H9 (cell line): ENCODE data around the gene CLDN8. TPM values are rescaled to one million over a fixed set of nuclear protein-coding genes. Genes with fewer than 3 reads are reported as not detected.

Experiments
- DNase-seq: peaks from one replicate; pipeline ENCODE4 v3.0.0-alpha.2; 2017
- H2AFZ ChIP-seq: one replicate; pipeline ENCODE4 v1.6.1; 2013; ENCODE audit warnings: mild to moderate bottlenecking, low read length, control low read depth, moderate library complexity
- H2AK5ac ChIP-seq: 2 replicates; pipeline ENCODE4 v1.6.1; 2013; ENCODE audit warnings: low read length, control low read depth, mixed read lengths; ENCODE audit not compliant: insufficient read length
- H2BK120ac ChIP-seq: one replicate; pipeline ENCODE4 v1.6.1; 2013; ENCODE audit warnings: low read depth, mild to moderate bottlenecking, low read length, control low read depth, inconsistent platforms; ENCODE audit not compliant: poor library complexity, severe bottlenecking
- H2BK12ac ChIP-seq: 2 replicates; pipeline ENCODE4 v1.6.1; 2013; ENCODE audit warnings: low read length, control low read depth, mixed read lengths, low read depth; ENCODE audit not compliant: insufficient read length
- H2BK15ac ChIP-seq: 2 replicates; pipeline ENCODE4 v1.6.1; 2013; ENCODE audit warnings: low read depth, low read length, control low read depth
- H2BK20ac ChIP-seq: one replicate; pipeline ENCODE4 v1.6.1; 2013; ENCODE audit warnings: low read depth, mild to moderate bottlenecking, low read length, control low read depth, inconsistent platforms; ENCODE audit not compliant: poor library complexity, severe bottlenecking
- H2BK5ac ChIP-seq: 2 replicates; pipeline ENCODE4 v1.6.1; 2013; ENCODE audit warnings: low read length, control low read depth, mixed read lengths; ENCODE audit not compliant: insufficient read length
- H3K14ac ChIP-seq: 2 replicates; pipeline ENCODE4 v1.6.1; 2013; ENCODE audit warnings: low read length, control low read depth; ENCODE audit not compliant: insufficient read depth
- H3K18ac ChIP-seq: 2 replicates; pipeline ENCODE4 v1.6.1; 2013; ENCODE audit warnings: low read depth, mild to moderate bottlenecking, mixed read lengths, low read length, control low read depth; ENCODE audit not compliant: insufficient read length
- H3K23ac ChIP-seq: 2 replicates; pipeline ENCODE4 v1.6.1; 2013; ENCODE audit warnings: low read length, control low read depth, mixed read lengths, low read depth; ENCODE audit not compliant: insufficient read length
- H3K23me2 ChIP-seq: 2 replicates; pipeline ENCODE4 v1.6.1; 2013; ENCODE audit warnings: low read depth, mild to moderate bottlenecking, mixed read lengths, low read length, control low read depth; ENCODE audit not compliant: insufficient read length, poor library complexity, severe bottlenecking
- H3K27ac ChIP-seq: 2 replicates; pipeline ENCODE4 v1.5.1; 2013; ENCODE audit warnings: low read length, control low read depth, mixed read lengths, low read depth; ENCODE audit not compliant: insufficient read length
- H3K27me3 ChIP-seq: 2 replicates; pipeline ENCODE4 v1.6.1; 2013; ENCODE audit warnings: low read length, control low read depth, inconsistent platforms; ENCODE audit not compliant: insufficient read depth
- H3K4ac ChIP-seq: 2 replicates; pipeline ENCODE4 v1.6.1; 2013; ENCODE audit warnings: low read depth, mild to moderate bottlenecking, control low read depth, inconsistent platforms, low read length, moderate library complexity
- H3K4me1 ChIP-seq: 2 replicates; pipeline ENCODE4 v1.6.1; 2013; ENCODE audit warnings: low read length, control low read depth, inconsistent platforms; ENCODE audit not compliant: insufficient read depth
- H3K4me2 ChIP-seq: 2 replicates; pipeline ENCODE4 v1.6.1; 2013; ENCODE audit warnings: low read length, control low read depth, mixed read lengths; ENCODE audit not compliant: insufficient read length, insufficient read depth
- H3K56ac ChIP-seq: 2 replicates; pipeline ENCODE4 v1.6.1; 2013; ENCODE audit warnings: low read depth, mild to moderate bottlenecking, mixed read lengths, low read length, control low read depth; ENCODE audit not compliant: insufficient read length
- H3K79me1 ChIP-seq: 2 replicates; pipeline ENCODE4 v1.6.1; 2013; ENCODE audit warnings: low read depth, mild to moderate bottlenecking, moderate library complexity, low read length, control low read depth, inconsistent platforms; ENCODE audit not compliant: insufficient read depth, poor library complexity, severe bottlenecking
- H3K79me2 ChIP-seq: 2 replicates; pipeline ENCODE4 v1.6.1; 2013; ENCODE audit warnings: low read length, control low read depth, inconsistent platforms; ENCODE audit not compliant: insufficient read depth
- H3K9ac ChIP-seq: 2 replicates; pipeline ENCODE4 v1.6.1; 2013; ENCODE audit warnings: low read length, control low read depth, mixed read lengths; ENCODE audit not compliant: insufficient read length; ENCODE audit errors: extremely low read depth
- H3K9me3 ChIP-seq: one replicate; pipeline ENCODE4 v1.6.1; 2013; ENCODE audit warnings: low read depth, low read length, inconsistent platforms; ENCODE audit not compliant: control insufficient read depth
- H3T11ph ChIP-seq: one replicate; pipeline ENCODE4 v1.6.1; 2013; ENCODE audit warnings: mild to moderate bottlenecking, low read length, control low read depth, inconsistent platforms
- H4K20me1 ChIP-seq: one replicate; pipeline ENCODE4 v1.6.1; 2013; ENCODE audit not compliant: control insufficient read depth, insufficient read length, insufficient read depth
- H4K5ac ChIP-seq: 2 replicates; pipeline ENCODE4 v1.6.1; 2013; ENCODE audit warnings: low read depth, mild to moderate bottlenecking, mixed read lengths, low read length, control low read depth; ENCODE audit not compliant: insufficient read length
- H4K8ac ChIP-seq: replicated peaks from 2 replicates; pipeline ENCODE4 v1.6.1; 2013; ENCODE audit warnings: low read length, control low read depth, mixed read lengths, low read depth; ENCODE audit not compliant: insufficient read length
- H4K91ac ChIP-seq: 2 replicates; pipeline ENCODE4 v1.6.1; 2013; ENCODE audit warnings: low read depth, mild to moderate bottlenecking, moderate library complexity, mixed read lengths, low read length, control low read depth; ENCODE audit not compliant: insufficient read length
- H3K27ac Mint-ChIP-seq, 3 experiments: 2 replicates in 2 of 3; 3 replicates in 1 of 3; pipeline ENCODE4 v1.8.0; 2020 to 2021; ENCODE audit warnings: mixed read lengths in 3 of 3, mild to moderate bottlenecking in 1 of 3, moderate library complexity in 1 of 3
- H3K27me3 Mint-ChIP-seq: 2 replicates; pipeline ENCODE4 v1.8.0; 2021; ENCODE audit warnings: low read depth, mild to moderate bottlenecking, moderate library complexity, mixed read lengths
- H3K36me3 Mint-ChIP-seq, 3 experiments: 2 replicates in 2 of 3; 3 replicates in 1 of 3; pipeline ENCODE4 v1.8.0; 2020 to 2021; ENCODE audit warnings: low read depth in 3 of 3, mixed read lengths in 3 of 3; ENCODE audit not compliant: insufficient read depth in 1 of 3
- H3K4me1 Mint-ChIP-seq, 2 experiments: 2 replicates each; pipeline ENCODE4 v1.8.0; 2020; ENCODE audit warnings: mixed read lengths in 2 of 2
- H3K4me3 Mint-ChIP-seq, 2 experiments: 2 replicates in 1 of 2; 3 replicates in 1 of 2; pipeline ENCODE4 v1.8.0; 2020 to 2021; ENCODE audit warnings: mild to moderate bottlenecking in 2 of 2, mixed read lengths in 2 of 2, moderate library complexity in 1 of 2
- H3K9me3 Mint-ChIP-seq, 2 experiments: 2 replicates in 1 of 2; 3 replicates in 1 of 2; pipeline ENCODE4 v1.8.0; 2020; ENCODE audit warnings: mild to moderate bottlenecking in 2 of 2, mixed read lengths in 2 of 2, moderate library complexity in 1 of 2
- WGBS: extraction: QIAGEN DNeasy Blood & Tissue Kit; methylation state at CpG from one replicate; pipeline ENCODE4 v1.1.7; 2013; ENCODE audit warnings: missing lambda C conversion rate, low lambda C conversion rate, mixed read lengths; ENCODE audit not compliant: insufficient read length; ENCODE audit errors: extremely low coverage; 5-methylcytosine and 5-hydroxymethylcytosine counted together
- long read RNA-seq: library from polyadenylated mRNA; unstranded; transcript quantifications from one replicate; pipeline ENCODE4 v2.0.0, GENCODE V29; 2020
- total RNA-seq: library from RNA; stranded (reverse); gene quantifications from 2 replicates; pipeline ENCODE4 v1.2.1, GENCODE V29; 2021
- TF ChIP-seq, protein P1 (sequence below): fragments of 200-600 bp; sonication (generic); conservative IDR thresholded peaks from 3 replicates; pipeline ENCODE4 v1.8.0; 2021; ENCODE audit warnings: antibody characterized with exemption, mild to moderate bottlenecking

Gene CLDN8
- total RNA-seq, result not detected in 2 replicates
- long read RNA-seq, result 0 reads

DNA sequence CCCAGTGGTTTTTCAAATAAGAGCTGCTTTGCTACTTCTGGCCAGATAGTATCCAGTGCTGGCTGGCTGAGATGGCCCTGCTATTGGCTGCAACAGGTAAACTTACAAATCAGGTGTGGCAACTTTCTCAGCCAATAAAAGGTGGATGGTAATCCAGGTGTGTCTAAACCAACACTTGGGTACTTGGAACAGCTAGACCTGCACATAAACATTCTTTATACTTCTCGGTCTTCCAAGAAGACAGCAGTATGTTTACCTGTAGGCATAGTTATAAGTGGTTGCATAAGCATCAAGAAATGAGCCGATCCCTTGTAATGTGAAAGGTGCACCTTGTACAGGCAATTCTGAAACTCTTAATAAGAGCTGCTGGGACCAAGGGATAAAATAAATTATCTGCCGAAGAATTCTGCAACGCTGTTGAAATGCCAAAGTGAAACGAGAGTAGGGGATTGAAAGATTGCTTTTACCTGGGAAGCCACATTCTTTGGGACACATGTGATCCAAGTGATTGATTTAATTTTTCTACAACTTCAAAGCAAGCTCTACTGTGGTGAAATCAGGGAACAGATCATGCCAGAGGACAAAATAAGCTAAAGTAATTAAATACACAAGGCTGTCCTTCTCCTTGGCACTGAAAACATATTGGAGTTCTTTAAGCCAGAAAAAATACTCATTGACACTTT is at the start of gene CLDN8:
TSS of gene CLDN8 (minus strand) at position 57 of the 683 bp plus-strand sequence. CDS start 172 bp downstream, outside the sequence.
- no peak for DNase-seq
- Histone ChIP-seq H3K4me2 (no peak within 1 kb of the TSS), H2BK12ac (no peak within 1 kb of the TSS), H3K27me3 (no peaks in the 10 kb centered on the region), H3K27ac (no peak within 1 kb of the TSS), H3K79me1 (no peaks in the 10 kb centered on the region), H2AFZ (no peak within 1 kb of the TSS), H2AK5ac (no peak within 1 kb of the TSS), H3K56ac (no peak within 1 kb of the TSS), H3K4ac (no peak within 1 kb of the TSS), H3K4me1 (no peaks in the 10 kb centered on the region), H3K23ac (no peak within 1 kb of the TSS), H4K8ac (no peak within 1 kb of the TSS), H2BK120ac (no peak within 1 kb of the TSS), H3T11ph (no peak within 1 kb of the TSS), H4K91ac (no peak within 1 kb of the TSS), H3K18ac (no peak within 1 kb of the TSS), H2BK20ac (no peak within 1 kb of the TSS), H2BK15ac (no peak within 1 kb of the TSS), H3K23me2 (no peaks in the 10 kb centered on the region), H2BK5ac (no peak within 1 kb of the TSS), H4K20me1 (no peaks in the 10 kb centered on the region), H3K14ac (no peak within 1 kb of the TSS), H3K9me3 (no peaks in the 10 kb centered on the region), H4K5ac (no peak within 1 kb of the TSS), H3K79me2 (no peaks in the 10 kb centered on the region), H3K9ac (no peak within 1 kb of the TSS)
- no peak within 1 kb of the TSS for H3K4me3 Mint-ChIP-seq
- H3K27ac Mint-ChIP-seq, result no peak within 1 kb of the TSS
- no peaks in the 10 kb centered on the region; a peak in 1 of 5 replicates for H3K9me3 Mint-ChIP-seq
- TF ChIP-seq, protein P1, sequence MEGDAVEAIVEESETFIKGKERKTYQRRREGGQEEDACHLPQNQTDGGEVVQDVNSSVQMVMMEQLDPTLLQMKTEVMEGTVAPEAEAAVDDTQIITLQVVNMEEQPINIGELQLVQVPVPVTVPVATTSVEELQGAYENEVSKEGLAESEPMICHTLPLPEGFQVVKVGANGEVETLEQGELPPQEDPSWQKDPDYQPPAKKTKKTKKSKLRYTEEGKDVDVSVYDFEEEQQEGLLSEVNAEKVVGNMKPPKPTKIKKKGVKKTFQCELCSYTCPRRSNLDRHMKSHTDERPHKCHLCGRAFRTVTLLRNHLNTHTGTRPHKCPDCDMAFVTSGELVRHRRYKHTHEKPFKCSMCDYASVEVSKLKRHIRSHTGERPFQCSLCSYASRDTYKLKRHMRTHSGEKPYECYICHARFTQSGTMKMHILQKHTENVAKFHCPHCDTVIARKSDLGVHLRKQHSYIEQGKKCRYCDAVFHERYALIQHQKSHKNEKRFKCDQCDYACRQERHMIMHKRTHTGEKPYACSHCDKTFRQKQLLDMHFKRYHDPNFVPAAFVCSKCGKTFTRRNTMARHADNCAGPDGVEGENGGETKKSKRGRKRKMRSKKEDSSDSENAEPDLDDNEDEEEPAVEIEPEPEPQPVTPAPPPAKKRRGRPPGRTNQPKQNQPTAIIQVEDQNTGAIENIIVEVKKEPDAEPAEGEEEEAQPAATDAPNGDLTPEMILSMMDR, result no peak
- no peaks in the 10 kb centered on the region for H3K36me3 Mint-ChIP-seq
- H3K27me3 Mint-ChIP-seq, result no peaks in the 10 kb centered on the region
- H3K4me1 Mint-ChIP-seq, result no peaks in the 10 kb centered on the region
- no CpG with 5 or more reads among the region's 5 CpGs for WGBS
